ENCODE data around the gene SYNDIG1.

- TF ChIP-seq POLR2A (IDR thresholded peaks at IDR 0.05) (no peak), EP300 (IDR thresholded peaks at IDR 0.05) (no peak), POLR2AphosphoS5 (IDR thresholded peaks at IDR 0.05) (no peak)
- TF ChIP-seq, protein P1, sequence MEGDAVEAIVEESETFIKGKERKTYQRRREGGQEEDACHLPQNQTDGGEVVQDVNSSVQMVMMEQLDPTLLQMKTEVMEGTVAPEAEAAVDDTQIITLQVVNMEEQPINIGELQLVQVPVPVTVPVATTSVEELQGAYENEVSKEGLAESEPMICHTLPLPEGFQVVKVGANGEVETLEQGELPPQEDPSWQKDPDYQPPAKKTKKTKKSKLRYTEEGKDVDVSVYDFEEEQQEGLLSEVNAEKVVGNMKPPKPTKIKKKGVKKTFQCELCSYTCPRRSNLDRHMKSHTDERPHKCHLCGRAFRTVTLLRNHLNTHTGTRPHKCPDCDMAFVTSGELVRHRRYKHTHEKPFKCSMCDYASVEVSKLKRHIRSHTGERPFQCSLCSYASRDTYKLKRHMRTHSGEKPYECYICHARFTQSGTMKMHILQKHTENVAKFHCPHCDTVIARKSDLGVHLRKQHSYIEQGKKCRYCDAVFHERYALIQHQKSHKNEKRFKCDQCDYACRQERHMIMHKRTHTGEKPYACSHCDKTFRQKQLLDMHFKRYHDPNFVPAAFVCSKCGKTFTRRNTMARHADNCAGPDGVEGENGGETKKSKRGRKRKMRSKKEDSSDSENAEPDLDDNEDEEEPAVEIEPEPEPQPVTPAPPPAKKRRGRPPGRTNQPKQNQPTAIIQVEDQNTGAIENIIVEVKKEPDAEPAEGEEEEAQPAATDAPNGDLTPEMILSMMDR (IDR thresholded peaks at IDR 0.05) = no peak
These were observed 45.8 kb upstream of the SYNDIG1 start for GRCh38 chr20:24423390-24424313.
